H1 (cell line): Measurements from ENCODE around the gene GCKR.

Source experiments
- ATF3 ChIP-seq: IDR thresholded peaks from 2 replicates; pipeline ENCODE4 v1.6.1; 2011; ENCODE audit warnings: low read depth, mild to moderate bottlenecking, low read length; ENCODE audit not compliant: insufficient read depth
- CTCF ChIP-seq, 3 experiments: IDR thresholded peaks; 1 replicate in 2 of 3; 2 replicates in 1 of 3; pipeline versions ENCODE4 v1.5.1 to v1.6.1; 2011; ENCODE audit warnings: low read length in 3 of 3, mild to moderate bottlenecking in 3 of 3, inconsistent platforms in 2 of 3, low read depth in 1 of 3, moderate library complexity in 1 of 3; ENCODE audit not compliant: insufficient read depth in 1 of 3; ENCODE audit errors: control extremely low read depth in 1 of 3
- SIRT6 ChIP-seq: IDR thresholded peaks from one replicate; pipeline ENCODE4 v1.7.1; 2012; ENCODE audit warnings: low read length, inconsistent platforms
- SIX5 ChIP-seq: IDR thresholded peaks from 2 replicates; pipeline ENCODE4 v1.6.1; 2011; ENCODE audit warnings: mild to moderate bottlenecking, low read depth, low read length
- SRF ChIP-seq: IDR thresholded peaks from 2 replicates; pipeline ENCODE4 v1.6.1; 2011; ENCODE audit warnings: mild to moderate bottlenecking, low read depth, low read length, moderate library complexity

- no peak for TF ChIP-seq CTCF (IDR thresholded peaks at IDR 0.05; ENCODE audit: control extremely low read depth in 1 of 3, insufficient read depth in 1 of 3, low read depth in 1 of 3, low read length in 3 of 3)
- no peak for TF ChIP-seq SRF
- TF ChIP-seq ATF3 = no peak
- TF ChIP-seq SIX5 = no peak
- no peak for TF ChIP-seq SIRT6
These were observed 35.5 kb upstream of the GCKR start for GRCh38 chr2:27461118-27461517.
